GM23338 (cell line): ENCODE data around the gene GSG1L. TPM values are rescaled to one million over a fixed set of nuclear protein-coding genes. Genes with fewer than 3 reads are reported as not detected.

Experiments
- ATAC-seq: fragments of 200-7000 bp; cut with Tn5 transposase; 3 replicates; pipeline ENCODE4 v1.9.1; 2020
- DNase-seq: peaks from one replicate; pipeline ENCODE4 v3.0.0-alpha.2; 2015; ENCODE audit warnings: low spot score
- H2AFZ ChIP-seq: fragments of 200-600 bp; sonication (generic); 2 replicates; pipeline ENCODE4 v1.8.0; 2016; ENCODE audit warnings: antibody characterized with exemption, mild to moderate bottlenecking, moderate library complexity
- H3F3A ChIP-seq: fragments of 200-600 bp; sonication (generic); replicated peaks from 2 replicates; pipeline ENCODE4 v1.8.0; 2017; ENCODE audit warnings: antibody characterized with exemption, mixed run types, low read depth
- H3K27ac ChIP-seq: fragments of 200-600 bp; sonication (generic); 2 replicates; pipeline ENCODE4 v1.6.1; 2016; ENCODE audit warnings: low read depth
- H3K27me3 ChIP-seq: fragments of 200-600 bp; sonication (generic); 2 replicates; pipeline ENCODE4 v1.8.0; 2016; ENCODE audit warnings: mild to moderate bottlenecking, mixed run types, moderate library complexity; ENCODE audit not compliant: insufficient read depth
- H3K36me3 ChIP-seq: fragments of 200-600 bp; sonication (generic); 2 replicates; pipeline ENCODE4 v1.8.0; 2016; ENCODE audit warnings: mild to moderate bottlenecking; ENCODE audit not compliant: insufficient read depth
- H3K4me1 ChIP-seq: fragments of 200-600 bp; sonication (generic); 2 replicates; pipeline ENCODE4 v1.8.0; 2016; ENCODE audit warnings: mild to moderate bottlenecking, moderate library complexity; ENCODE audit not compliant: insufficient read depth
- H3K4me2 ChIP-seq: fragments of 200-600 bp; sonication (generic); 2 replicates; pipeline ENCODE4 v1.7.1; 2017; ENCODE audit warnings: mixed run types
- H3K4me3 ChIP-seq: fragments of 200-600 bp; sonication (generic); 2 replicates; pipeline ENCODE4 v1.6.1; 2016; ENCODE audit warnings: mixed run types
- H3K79me2 ChIP-seq: fragments of 200-600 bp; sonication (generic); replicated peaks from 2 replicates; pipeline ENCODE4 v1.8.0; 2017; ENCODE audit warnings: mild to moderate bottlenecking; ENCODE audit not compliant: insufficient read depth
- H3K9me2 ChIP-seq: fragments of 200-600 bp; sonication (generic); 2 replicates; pipeline ENCODE4 v1.8.0; 2017; ENCODE audit not compliant: insufficient read depth
- H4K20me1 ChIP-seq: fragments of 200-600 bp; sonication (generic); replicated peaks from 2 replicates; pipeline ENCODE4 v1.8.0; 2017; ENCODE audit warnings: mild to moderate bottlenecking; ENCODE audit not compliant: insufficient read depth
- H3K27ac Mint-ChIP-seq: 2 replicates; pipeline ENCODE4 v1.8.0; 2020; ENCODE audit warnings: inconsistent platforms, mild to moderate bottlenecking, moderate library complexity, mixed read lengths
- H3K27me3 Mint-ChIP-seq: 3 replicates; pipeline ENCODE4 v1.8.0; 2022; ENCODE audit warnings: low read depth, mild to moderate bottlenecking, moderate library complexity, mixed read lengths, inconsistent platforms; ENCODE audit not compliant: insufficient read depth, poor library complexity
- H3K36me3 Mint-ChIP-seq: 3 replicates; pipeline ENCODE4 v1.8.0; 2021; ENCODE audit warnings: low read depth, mild to moderate bottlenecking, inconsistent platforms, moderate library complexity, mixed read lengths
- H3K4me1 Mint-ChIP-seq: 3 replicates; pipeline ENCODE4 v1.8.0; 2020; ENCODE audit warnings: mild to moderate bottlenecking, inconsistent platforms, mixed read lengths
- H3K4me3 Mint-ChIP-seq: 3 replicates; pipeline ENCODE4 v1.8.0; 2021; ENCODE audit warnings: moderate library complexity, mild to moderate bottlenecking, inconsistent platforms, mixed read lengths
- H3K9me3 Mint-ChIP-seq: 3 replicates; pipeline ENCODE4 v1.8.0; 2020; ENCODE audit warnings: moderate library complexity, mild to moderate bottlenecking, inconsistent platforms, mixed read lengths
- CREB1 ChIP-seq: fragments of 250-450 bp; sonication (Bioruptor Pico); IDR thresholded peaks from 2 replicates; pipeline ENCODE4 v1.5.0; 2020; ENCODE audit warnings: low read depth, mild to moderate bottlenecking, moderate library complexity
- CTCF ChIP-seq, 2 experiments: fragments of 200-600 bp in 1 of 2; sonication (generic) in 1 of 2; conservative IDR thresholded peaks; 2 replicates each; pipeline versions ENCODE4 v1.5.1 to v1.6.1; 2016 to 2017; ENCODE audit warnings: antibody characterized with exemption in 2 of 2, low read depth in 2 of 2, mild to moderate bottlenecking in 2 of 2, moderate library complexity in 1 of 2
- ETS1 ChIP-seq: IDR thresholded peaks from 2 replicates; pipeline ENCODE4 v1.6.1; 2016; ENCODE audit warnings: antibody characterized with exemption
- EZH2 ChIP-seq: fragments of 200-600 bp; sonication (generic); IDR thresholded peaks from one replicate; pipeline ENCODE4 v1.8.0; 2017; ENCODE audit warnings: antibody characterized with exemption, mild to moderate bottlenecking, low read depth; ENCODE audit not compliant: unreplicated experiment
- EZH2phosphoT487 ChIP-seq: fragments of 200-600 bp; sonication (generic); IDR thresholded peaks from one replicate; pipeline ENCODE4 v1.8.1; 2018; ENCODE audit warnings: antibody characterized with exemption; ENCODE audit not compliant: unreplicated experiment
- JUNB ChIP-seq: IDR thresholded peaks from one replicate; pipeline ENCODE4 v1.6.1; 2016; ENCODE audit warnings: antibody characterized with exemption; ENCODE audit not compliant: unreplicated experiment
- NANOG ChIP-seq: IDR thresholded peaks from 2 replicates; pipeline ENCODE4 v1.6.1; 2016; ENCODE audit warnings: antibody characterized with exemption, borderline replicate concordance
- POLR2AphosphoS5 ChIP-seq: IDR thresholded peaks from 2 replicates; pipeline ENCODE4 v1.6.1; 2016; ENCODE audit warnings: antibody characterized with exemption, low read depth
- REST ChIP-seq: IDR thresholded peaks from one replicate; pipeline ENCODE4 v1.6.1; 2018; ENCODE audit warnings: antibody characterized with exemption; ENCODE audit not compliant: unreplicated experiment
- STAT1 ChIP-seq: IDR thresholded peaks from one replicate; pipeline ENCODE4 v1.6.1; 2016; ENCODE audit warnings: antibody characterized with exemption; ENCODE audit not compliant: unreplicated experiment
- ZNF114 ChIP-seq: fragments of 250-450 bp; sonication (Bioruptor Pico); IDR thresholded peaks from 2 replicates; pipeline ENCODE4 v1.5.0; 2020; ENCODE audit warnings: mild to moderate bottlenecking, moderate library complexity
- ZNF331 ChIP-seq: fragments of 250-450 bp; sonication (Bioruptor Pico); IDR thresholded peaks from 2 replicates; pipeline ENCODE4 v1.5.0; 2020; ENCODE audit warnings: low read depth, mild to moderate bottlenecking, moderate library complexity
- ZNF462 ChIP-seq: fragments of 250-450 bp; sonication (Bioruptor Pico); IDR thresholded peaks from 2 replicates; pipeline ENCODE4 v1.5.0; 2020; ENCODE audit warnings: mild to moderate bottlenecking, moderate library complexity
- polyA plus RNA-seq: library from polyadenylated mRNA; unstranded; fragments of >200 nt; fragmentation: Nextera tagmentation; extraction: Ambion mirVana; gene quantifications from 2 replicates; pipeline ENCODE4 v1.2.1, GENCODE V29; 2016
- total RNA-seq: library from RNA; depleted of rRNA; stranded (reverse); fragments of >200 nt; shearing (Covaris generic); gene quantifications from 2 replicates; pipeline ENCODE4 v1.2.3, GENCODE V29; 2014

Gene GSG1L
- total and polyA plus RNA-seq, 2 experiments from 2014 or later: 0.36 to 0.63 TPM

GRCh38 chr16:27764869-27765675 is 298.4 kb downstream of the GSG1L start:
- TF ChIP-seq NANOG (no peak), ZNF331 (CRISPR knock-in tag) (no peak), EZH2phosphoT487 (no peak), CTCF (conservative IDR thresholded peaks at IDR 0.05; ENCODE audit: low read depth in 2 of 2) (no peak), JUNB (no peak), ZNF114 (CRISPR knock-in tag) (no peak), REST (no peak), ETS1 (no peak), CREB1 (CRISPR knock-in tag) (no peak), ZNF462 (CRISPR knock-in tag) (no peak), POLR2AphosphoS5 (no peak), STAT1 (no peak), EZH2 (no peak)
- Histone ChIP-seq H3K4me3 (no peak overlapping the region), H4K20me1 (no peaks in the 10 kb centered on the region), H3K27me3 (no peaks in the 10 kb centered on the region), H2AFZ (no peak overlapping the region), H3K4me1 (no peaks in the 10 kb centered on the region), H3K27ac (no peak overlapping the region), H3K4me2 (no peak overlapping the region), H3K9me2 (no peaks in the 10 kb centered on the region), H3K79me2 (no peaks in the 10 kb centered on the region), H3K36me3 (no peaks in the 10 kb centered on the region; the same call in 1 of the 2 replicates), H3F3A (no peaks in the 10 kb centered on the region)
- H3K4me1 Mint-ChIP-seq: peaks cover 4% of the 10 kb centered on the region; the same call in 1 of the 3 replicates
- no peak overlapping the region for H3K4me3 Mint-ChIP-seq
- no peak overlapping the region for H3K27ac Mint-ChIP-seq
- ATAC-seq (no peak), DNase-seq (no peak)
- peaks cover 3% of the 10 kb centered on the region for H3K27me3 Mint-ChIP-seq
- peaks cover 26% of the 10 kb centered on the region for H3K36me3 Mint-ChIP-seq
- H3K9me3 Mint-ChIP-seq: peaks cover 11% of the 10 kb centered on the region; the same call in 2 of the 3 replicates
